Tibial nerve (tissue), 4 donors: ENCODE measurements around the gene THEM4.

Source experiments
- CTCF ChIP-seq, 5 experiments: fragments of 200-600 bp in 3 of 5; fragments of 450-650 bp in 2 of 5; sonication (generic) in 3 of 5; IDR thresholded peaks; one replicate each; pipeline ENCODE4 v1.5.1; 2016 to 2019; ENCODE audit warnings: antibody characterized with exemption in 5 of 5, mild to moderate bottlenecking in 3 of 5, moderate library complexity in 2 of 5
- EP300 ChIP-seq, 2 donors: sonication (generic); formaldehyde crosslinking; IDR thresholded peaks; one replicate each; pipeline ENCODE4 v1.6.1; 2017; ENCODE audit warnings: antibody characterized with exemption in 2 of 2, mild to moderate bottlenecking in 1 of 2
- POLR2A ChIP-seq, 2 donors: fragments of 450-650 bp; IDR thresholded peaks; one replicate each; pipeline ENCODE4 v1.6.1; 2017; ENCODE audit warnings: antibody characterized with exemption in 2 of 2, mild to moderate bottlenecking in 2 of 2, moderate library complexity in 2 of 2

DNA sequence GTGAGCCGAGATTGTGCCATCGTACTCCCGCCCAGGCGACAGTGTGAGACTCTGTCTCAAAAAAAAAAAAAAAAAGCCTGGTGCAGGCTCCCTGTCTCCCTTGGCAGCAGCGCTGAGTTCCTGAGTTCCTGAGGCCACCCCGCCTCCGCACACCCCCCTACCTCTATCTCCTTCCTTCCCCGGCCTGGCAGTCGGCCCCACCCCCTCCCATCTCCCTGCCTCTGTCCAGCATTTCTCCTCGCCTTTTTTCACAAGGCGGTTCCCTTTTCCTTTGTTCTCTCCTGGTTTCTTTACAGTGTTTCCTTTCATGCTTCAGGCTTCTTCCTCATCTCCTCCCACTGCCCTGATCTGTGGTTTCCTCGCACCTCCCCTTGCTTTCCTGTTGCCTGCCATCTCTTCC lies 80.4 kb downstream of the THEM4 start:
- TF ChIP-seq CTCF (IDR thresholded peaks at IDR 0.05) (no peak), POLR2A (IDR thresholded peaks at IDR 0.05) (no peak), EP300 (IDR thresholded peaks at IDR 0.05) (no peak)
